ENCODE measurements around the gene FAM204A. TPM values are rescaled to one million over a fixed set of nuclear protein-coding genes. Genes with fewer than 3 reads are reported as not detected.

Gene FAM204A
- total RNA-seq, 1 donor from 2014 or later, result 60.2 TPM

- H3K36me3 Mint-ChIP-seq (ENCODE audit: low read depth, unreplicated experiment), result no peaks in the 10 kb centered on the region
Measured at GRCh38 chr10:118255355-118255754, 86.8 kb downstream of the FAM204A start.

GRCh38 chr10:118254654-118255053, 87.5 kb downstream of the FAM204A start:
- DNase-seq (ENCODE audit: low read depth) (no peak), FAIRE-seq (no peak)
- H3K4me1 Mint-ChIP-seq (ENCODE audit: low read depth, unreplicated experiment), result no peaks in the 10 kb centered on the region
- no peaks in the 10 kb centered on the region for H3K9me3 ChIP-seq (ENCODE audit: insufficient read depth, low read depth, low read length)
- H3K27me3 Mint-ChIP-seq (ENCODE audit: low read depth, unreplicated experiment), result peaks cover 25% of the 10 kb centered on the region
- no peak overlapping the region for H3K27ac ChIP-seq (ENCODE audit: low read depth, low read length)
- no peak for TF ChIP-seq CTCF (IDR thresholded peaks at IDR 0.05; ENCODE audit: insufficient read depth, low read depth, low read length)
- TF ChIP-seq EZH2 (IDR thresholded peaks at IDR 0.05; ENCODE audit: insufficient read depth, low read length), result no peak
- H3K4me3 Mint-ChIP-seq (ENCODE audit: unreplicated experiment), result no peak overlapping the region
- H3K79me2 ChIP-seq (ENCODE audit: insufficient read depth, low read length), result no peaks in the 10 kb centered on the region
- H3K9ac ChIP-seq (ENCODE audit: low read length), result no peak overlapping the region
- H3K9me3 Mint-ChIP-seq (ENCODE audit: unreplicated experiment), result no peaks in the 10 kb centered on the region
- no peak overlapping the region for H3K4me2 ChIP-seq (ENCODE audit: low read length)
- H3K4me3 ChIP-seq (ENCODE audit: insufficient read depth, low read depth, low read length), result no peak overlapping the region
- H3K36me3 ChIP-seq (ENCODE audit: insufficient read depth, low read length), result no peaks in the 10 kb centered on the region
- H2AFZ ChIP-seq (ENCODE audit: low read depth, low read length), result no peak overlapping the region
- H4K20me1 ChIP-seq (ENCODE audit: insufficient read depth, low read length), result no peaks in the 10 kb centered on the region
- H3K36me3 Mint-ChIP-seq (ENCODE audit: low read depth, unreplicated experiment), result no peaks in the 10 kb centered on the region
- H3K4me1 ChIP-seq (ENCODE audit: insufficient read depth, low read length), result no peaks in the 10 kb centered on the region
- H3K27me3 ChIP-seq (ENCODE audit: insufficient read depth, low read length), result no peaks in the 10 kb centered on the region
- H3K27ac Mint-ChIP-seq (ENCODE audit: unreplicated experiment), result no peak overlapping the region

More at GRCh38 chr10:118255355-118255754, 86.8 kb downstream of the FAM204A start:
- no peaks in the 10 kb centered on the region for H3K36me3 ChIP-seq (ENCODE audit: insufficient read depth, low read length)
- Mint-ChIP-seq H3K27me3 (ENCODE audit: low read depth, unreplicated experiment) (peaks cover 25% of the 10 kb centered on the region), H3K9me3 (ENCODE audit: unreplicated experiment) (no peaks in the 10 kb centered on the region), H3K4me1 (ENCODE audit: low read depth, unreplicated experiment) (no peaks in the 10 kb centered on the region), H3K4me3 (ENCODE audit: unreplicated experiment) (no peak overlapping the region), H3K27ac (ENCODE audit: unreplicated experiment) (no peak overlapping the region)
- no peak overlapping the region for H2AFZ ChIP-seq (ENCODE audit: low read depth, low read length)
- FAIRE-seq (no peak), DNase-seq (ENCODE audit: low read depth) (no peak)
- no peak overlapping the region for H3K4me2 ChIP-seq (ENCODE audit: low read length)
- no peaks in the 10 kb centered on the region for H3K9me3 ChIP-seq (ENCODE audit: insufficient read depth, low read depth, low read length)
- H3K4me1 ChIP-seq (ENCODE audit: insufficient read depth, low read length), result no peaks in the 10 kb centered on the region
- no peak for TF ChIP-seq CTCF (IDR thresholded peaks at IDR 0.05; ENCODE audit: insufficient read depth, low read depth, low read length)
- no peak for TF ChIP-seq EZH2 (IDR thresholded peaks at IDR 0.05; ENCODE audit: insufficient read depth, low read length)
- no peak overlapping the region for H3K4me3 ChIP-seq (ENCODE audit: insufficient read depth, low read depth, low read length)
- H4K20me1 ChIP-seq (ENCODE audit: insufficient read depth, low read length), result no peaks in the 10 kb centered on the region
- H3K9ac ChIP-seq (ENCODE audit: low read length), result no peak overlapping the region
- no peaks in the 10 kb centered on the region for H3K79me2 ChIP-seq (ENCODE audit: insufficient read depth, low read length)
- H3K27ac ChIP-seq (ENCODE audit: low read depth, low read length), result no peak overlapping the region
- H3K27me3 ChIP-seq (ENCODE audit: insufficient read depth, low read length), result no peaks in the 10 kb centered on the region

- no peak overlapping the region for H2AFZ ChIP-seq (ENCODE audit: low read depth, low read length)
- FAIRE-seq, result no peak
- Mint-ChIP-seq H3K4me3 (ENCODE audit: unreplicated experiment) (no peak overlapping the region), H3K27me3 (ENCODE audit: low read depth, unreplicated experiment) (peaks cover 32% of the 10 kb centered on the region), H3K36me3 (ENCODE audit: low read depth, unreplicated experiment) (no peaks in the 10 kb centered on the region), H3K9me3 (ENCODE audit: unreplicated experiment) (no peaks in the 10 kb centered on the region), H3K27ac (ENCODE audit: unreplicated experiment) (no peak overlapping the region), H3K4me1 (ENCODE audit: low read depth, unreplicated experiment) (no peaks in the 10 kb centered on the region)
- H3K9me3 ChIP-seq (ENCODE audit: insufficient read depth, low read depth, low read length), result no peaks in the 10 kb centered on the region
- H3K36me3 ChIP-seq (ENCODE audit: insufficient read depth, low read length), result no peaks in the 10 kb centered on the region
- no peaks in the 10 kb centered on the region for H4K20me1 ChIP-seq (ENCODE audit: insufficient read depth, low read length)
- TF ChIP-seq CTCF (IDR thresholded peaks at IDR 0.05; ENCODE audit: insufficient read depth, low read depth, low read length) (no peak), EZH2 (IDR thresholded peaks at IDR 0.05; ENCODE audit: insufficient read depth, low read length) (no peak)
- no peak overlapping the region for H3K27ac ChIP-seq (ENCODE audit: low read depth, low read length)
- no peak overlapping the region for H3K4me3 ChIP-seq (ENCODE audit: insufficient read depth, low read depth, low read length)
- DNase-seq (ENCODE audit: low read depth), result no peak
- no peaks in the 10 kb centered on the region for H3K79me2 ChIP-seq (ENCODE audit: insufficient read depth, low read length)
- no peaks in the 10 kb centered on the region for H3K4me1 ChIP-seq (ENCODE audit: insufficient read depth, low read length)
- H3K4me2 ChIP-seq (ENCODE audit: low read length), result no peak overlapping the region
- no peaks in the 10 kb centered on the region for H3K27me3 ChIP-seq (ENCODE audit: insufficient read depth, low read length)
- no peak overlapping the region for H3K9ac ChIP-seq (ENCODE audit: low read length)
Measured at GRCh38 chr10:118253397-118253796, 88.7 kb downstream of the FAM204A start.

Data from astrocyte (in vitro differentiated cells and primary cell).